ENCODE results near the gene SLC38A11.
"Not testable (repeated sequence)": the region's sequence is repeated elsewhere in the genome, so short reads cannot be mapped to it uniquely, and the experiment has no call there.

SLC38A11 gene
- total RNA-seq: 0 reads per million in 2 donors

- no peak for DNase-seq
These were observed at the start of gene SLC38A11 for GRCh38 chr2:164954954-164955701. SLC38A11 (minus strand) TSS chr2:164955525; CDS start chr2:164955247, 278 bp downstream.

- DNase-seq: no peak
These were observed 48.3 kb upstream of the SLC38A11 start for GRCh38 chr2:165003443-165004130.

- no peak for DNase-seq
These were observed 47.3 kb upstream of the SLC38A11 start for GRCh38 chr2:165002638-165003037.

GRCh38 chr2:164994664-164995299 lies 39.5 kb upstream of the SLC38A11 start:
- not testable (repeated sequence) for DNase-seq

GRCh38 chr2:164993287-164994016 lies 38.1 kb upstream of the SLC38A11 start:
- no peak for DNase-seq

- DNase-seq: peak; percentile 15
These were observed 37.5 kb upstream of the SLC38A11 start for GRCh38 chr2:164992818-164993217.

- DNase-seq: not testable (repeated sequence)
These were observed 36.7 kb upstream of the SLC38A11 start for GRCh38 chr2:164992093-164992454.

GRCh38 chr2:164991361-164992092 lies 36.2 kb upstream of the SLC38A11 start:
- not testable (repeated sequence) for DNase-seq

- DNase-seq: not testable (repeated sequence)
These were observed 35.6 kb upstream of the SLC38A11 start for GRCh38 chr2:164990953-164991352.

GRCh38 chr2:164988805-164989204 lies 33.5 kb upstream of the SLC38A11 start:
- DNase-seq: not testable (repeated sequence)

- not testable (repeated sequence) for DNase-seq
These were observed 30.7 kb upstream of the SLC38A11 start for GRCh38 chr2:164986027-164986426.

- no peak for DNase-seq
These were observed 29.1 kb upstream of the SLC38A11 start for GRCh38 chr2:164984428-164984827.

GRCh38 chr2:164981217-164981990 lies 26.1 kb upstream of the SLC38A11 start:
- DNase-seq: no peak

GRCh38 chr2:164980688-164981087 lies 25.4 kb upstream of the SLC38A11 start:
- DNase-seq: not testable (repeated sequence)

- no peak for DNase-seq
These were observed 23.8 kb upstream of the SLC38A11 start for GRCh38 chr2:164979113-164979512.

GRCh38 chr2:164976875-164977470 lies 21.6 kb upstream of the SLC38A11 start:
- DNase-seq: not testable (repeated sequence)

GRCh38 chr2:164976301-164976700 lies 21.0 kb upstream of the SLC38A11 start:
- no peak for DNase-seq

GRCh38 chr2:164975891-164976290 lies 20.6 kb upstream of the SLC38A11 start:
- no peak for DNase-seq

GRCh38 chr2:164974221-164974620 lies 18.9 kb upstream of the SLC38A11 start:
- no peak for DNase-seq

- no peak for DNase-seq
These were observed 16.9 kb upstream of the SLC38A11 start for GRCh38 chr2:164972216-164972615.
